Endothelial cell of umbilical vein (primary cell): ENCODE measurements around the gene PGBD5. TPM values are rescaled to one million over a fixed set of nuclear protein-coding genes. Genes with fewer than 3 reads are reported as not detected.

Experiments used
- BruUV-seq: library from RNA; stranded (reverse); fragments of 400-500 nt; replicated peaks from 2 replicates; lab custom pipeline; 2021; lab: Mats Ljungman, UMichigan
- CTCF ChIA-PET: fragments of 300-600, 350-600 bp; sonication (Branson Sonifier 250); formaldehyde crosslinking; loops from one replicate; lab custom pipeline; 2021; ENCODE audit warnings: antibody characterized with exemption, inconsistent platforms; lab: Charles Lee
- POLR2A ChIA-PET: fragments of 300-600, 350-600 bp; sonication (Branson Sonifier 250); formaldehyde crosslinking; loops from one replicate; lab custom pipeline; 2021; ENCODE audit warnings: antibody characterized with exemption, inconsistent platforms; lab: Charles Lee
- DNase-seq: peaks from one replicate; pipeline ENCODE4 v3.0.0-alpha.2; 2011; ENCODE audit warnings: low read depth, low spot score
- FAIRE-seq: peaks from 2 replicates; lab custom pipeline; 2011; peaks lifted over from hg19 to GRCh38; lab: Jason Lieb, UNC
- H2AFZ ChIP-seq: 2 replicates; pipeline ENCODE4 v1.6.0; 2012; ENCODE audit warnings: low read depth, low read length, control low read depth, inconsistent platforms
- H3K27ac ChIP-seq: 2 replicates; pipeline ENCODE4 v1.5.1; 2011; ENCODE audit warnings: low read depth, mild to moderate bottlenecking, control low read depth, low read length, moderate library complexity; ENCODE audit not compliant: insufficient read depth
- H3K27me3 ChIP-seq, 2 experiments: 2 replicates each; pipeline versions ENCODE4 v1.6.0 to v1.6.1; 2011; ENCODE audit warnings: low read length in 2 of 2, mixed read lengths in 1 of 2; ENCODE audit not compliant: control insufficient read depth in 2 of 2, insufficient read depth in 2 of 2
- H3K36me3 ChIP-seq, 2 experiments: 2 replicates in 1 of 2; 3 replicates in 1 of 2; pipeline ENCODE4 v1.5.1; 2011; ENCODE audit warnings: low read length in 2 of 2, mild to moderate bottlenecking in 1 of 2, moderate library complexity in 1 of 2; ENCODE audit not compliant: control insufficient read depth in 2 of 2, insufficient read depth in 2 of 2; ENCODE audit errors: extremely low read depth in 1 of 2
- H3K4me1 ChIP-seq: 3 replicates; pipeline ENCODE4 v1.5.1; 2011; ENCODE audit warnings: mild to moderate bottlenecking, low read length; ENCODE audit not compliant: control insufficient read depth, insufficient read depth; ENCODE audit errors: extremely low read depth
- H3K4me2 ChIP-seq: 2 replicates; pipeline ENCODE4 v1.6.1; 2011; ENCODE audit warnings: low read length, control low read depth, mixed read lengths; ENCODE audit not compliant: insufficient read depth
- H3K4me3 ChIP-seq, 3 experiments: fragments of 200-600 bp in 1 of 3; sonication (generic), shearing (Covaris generic) in 1 of 3; replicated peaks in 1 of 3; 2 replicates each; pipeline ENCODE4 v1.5.1; 2011 to 2016; ENCODE audit warnings: control low read depth in 3 of 3, low read length in 3 of 3, mild to moderate bottlenecking in 2 of 3, inconsistent platforms in 1 of 3, low read depth in 1 of 3, moderate library complexity in 1 of 3; ENCODE audit not compliant: insufficient read depth in 1 of 3
- H3K79me2 ChIP-seq: 2 replicates; pipeline ENCODE4 v1.6.0; 2012; ENCODE audit warnings: low read length, inconsistent platforms; ENCODE audit not compliant: control insufficient read depth, insufficient read depth
- H3K9ac ChIP-seq: replicated peaks from 2 replicates; pipeline ENCODE3; 2011; ENCODE audit warnings: low read length, control low read depth; ENCODE audit not compliant: insufficient read depth; ENCODE audit errors: extremely low read depth
- H3K9me1 ChIP-seq: replicated peaks from 3 replicates; pipeline ENCODE4 v1.6.0; 2011; ENCODE audit warnings: mild to moderate bottlenecking, low read length; ENCODE audit not compliant: control insufficient read depth, insufficient read depth; ENCODE audit errors: extremely low read depth
- H3K9me3 ChIP-seq: replicated peaks from 2 replicates; pipeline ENCODE4 v1.5.1; 2012; ENCODE audit warnings: low read length, inconsistent platforms; ENCODE audit not compliant: control insufficient read depth, insufficient read depth
- H4K20me1 ChIP-seq: replicated peaks from 2 replicates; pipeline ENCODE3; 2011; ENCODE audit warnings: mild to moderate bottlenecking, low read length; ENCODE audit not compliant: control insufficient read depth, insufficient read depth; ENCODE audit errors: extremely low read depth
- CTCF ChIP-seq, 2 donors: IDR thresholded peaks; 1 replicate in 1 of 2; 2 replicates in 1 of 2; pipeline ENCODE4 v1.5.1; 2011; ENCODE audit warnings: low read length in 2 of 2, mild to moderate bottlenecking in 2 of 2, moderate library complexity in 2 of 2, control low read depth in 1 of 2, inconsistent platforms in 1 of 2, low read depth in 1 of 2; ENCODE audit not compliant: insufficient read depth in 1 of 2; ENCODE audit errors: extremely low read depth in 1 of 2
- EZH2 ChIP-seq: IDR thresholded peaks from 2 replicates; pipeline ENCODE4 v1.6.1; 2012; ENCODE audit warnings: borderline replicate concordance, low read depth, mild to moderate bottlenecking, moderate library complexity, low read length, inconsistent platforms; ENCODE audit not compliant: severe bottlenecking
- FOS ChIP-seq: IDR thresholded peaks from 2 replicates; pipeline ENCODE4 v1.6.1; 2011; ENCODE audit warnings: mild to moderate bottlenecking, low read length, moderate library complexity, borderline replicate concordance; ENCODE audit not compliant: insufficient read depth
- GATA2 ChIP-seq: IDR thresholded peaks from 2 replicates; pipeline ENCODE4 v1.7.0; 2011; ENCODE audit warnings: low read depth, mild to moderate bottlenecking, moderate library complexity, mixed read lengths, low read length; ENCODE audit not compliant: insufficient read length, insufficient read depth
- JUN ChIP-seq: IDR thresholded peaks from 2 replicates; pipeline ENCODE4 v1.6.1; 2011; ENCODE audit warnings: borderline replicate concordance, low read depth; ENCODE audit not compliant: insufficient read length, insufficient read depth
- MAX ChIP-seq: IDR thresholded peaks from 2 replicates; pipeline ENCODE4 v1.6.1; 2011; ENCODE audit not compliant: insufficient read depth, insufficient read length
- MYC ChIP-seq: IDR thresholded peaks from one replicate; pipeline ENCODE4 v1.6.1; 2011; ENCODE audit warnings: mild to moderate bottlenecking, low read depth, low read length
- POLR2A ChIP-seq: IDR thresholded peaks from 2 replicates; pipeline ENCODE4 v1.6.1; 2012; ENCODE audit warnings: low read depth, mild to moderate bottlenecking, control low read depth, low read length
- POLR2AphosphoS5 ChIP-seq: IDR thresholded peaks from 2 replicates; pipeline ENCODE4 v1.6.1; 2012; ENCODE audit warnings: low read depth, mild to moderate bottlenecking, control low read depth, low read length, moderate library complexity; ENCODE audit not compliant: insufficient read depth
- dilution Hi-C: fragments of 300-500 bp; cut with MboI; formaldehyde crosslinking; loops from one replicate; pipeline ENCODE4 v1.15.0; 2019; ENCODE audit warnings: low sequenced_read_pairs; ENCODE audit not compliant: extremely low pct_ligation_motif_present
- intact Hi-C: fragments of 100-400 bp; cut with micrococcal nuclease; formaldehyde crosslinking; loops from one replicate; pipeline ENCODE4 v1.10.0; 2022
- polyA plus RNA-seq, 4 experiments: library from polyadenylated mRNA; depleted of rRNA in 3 of 4; stranded (reverse) in 3 of 4; unstranded in 1 of 4; fragments of >200 nt; gene quantifications; 2 replicates each; pipeline versions ENCODE4 v1.2.1 to v1.2.3, GENCODE V29; 2011 to 2012; ENCODE audit warnings: missing spikeins in 1 of 4
- total RNA-seq: library from RNA; stranded (reverse); gene quantifications from 2 replicates; pipeline ENCODE4 v1.2.3, GENCODE V29; 2021

The PGBD5 gene
- total and polyA plus RNA-seq, 2 donors (not counting 3 experiments of a cell fraction or from before 2014, with no cell fraction given): 0.03 TPM; not detected in 1

- FAIRE-seq (no peak), DNase-seq (no peak)
- no peaks in the 10 kb centered on the region for H3K27me3 ChIP-seq
- TF ChIP-seq POLR2AphosphoS5: no peak
- TF ChIP-seq FOS: no peak
- TF ChIP-seq MAX: no peak
- no peaks in the 10 kb centered on the region for H3K9me3 ChIP-seq
- BruUV-seq: no TSS peak
- H3K4me1 ChIP-seq: no peaks in the 10 kb centered on the region
- no peak overlapping the region for H3K27ac ChIP-seq
- H3K9me1 ChIP-seq: no peaks in the 10 kb centered on the region
- no peaks in the 10 kb centered on the region for H3K79me2 ChIP-seq
- ChIA-PET POLR2A (no interaction called here), CTCF (no interaction called here)
- no peak overlapping the region for H3K4me3 ChIP-seq
- no peaks in the 10 kb centered on the region for H4K20me1 ChIP-seq
- H2AFZ ChIP-seq: no peak overlapping the region
- no peak overlapping the region for H3K4me2 ChIP-seq
- H3K9ac ChIP-seq: no peak overlapping the region
- intact Hi-C loops (no loop called here), dilution Hi-C loops (no loop called here)
- H3K36me3 ChIP-seq: no peaks in the 10 kb centered on the region
These were observed 32.0 kb downstream of the PGBD5 start for GRCh38 chr1:230394134-230394533.

GRCh38 chr1:230393722-230394121 lies 32.4 kb downstream of the PGBD5 start:
- no peaks in the 10 kb centered on the region for H3K79me2 ChIP-seq
- dilution Hi-C loops: no loop called here
- no peak for TF ChIP-seq POLR2AphosphoS5
- no peak for TF ChIP-seq MAX
- no peak for TF ChIP-seq JUN
- TF ChIP-seq CTCF (IDR thresholded peaks at IDR 0.05; ENCODE audit: extremely low read depth in 1 of 2, insufficient read depth in 1 of 2, low read depth in 1 of 2, low read length in 2 of 2): no peak
- TF ChIP-seq EZH2: no peak
- TF ChIP-seq POLR2A: no peak
- no peak for TF ChIP-seq FOS
- TF ChIP-seq GATA2: no peak
- TF ChIP-seq MYC: no peak
- DNase-seq (no peak), FAIRE-seq (no peak)
- intact Hi-C loops: no loop called here
- H3K9ac ChIP-seq: no peak overlapping the region
- no peaks in the 10 kb centered on the region for H3K9me3 ChIP-seq
- no TSS peak for BruUV-seq
- ChIA-PET CTCF (no interaction called here), POLR2A (no interaction called here)
- H3K9me1 ChIP-seq: no peaks in the 10 kb centered on the region
- H2AFZ ChIP-seq: no peak overlapping the region
- H3K27me3 ChIP-seq: no peaks in the 10 kb centered on the region
- H3K36me3 ChIP-seq: no peaks in the 10 kb centered on the region
- no peaks in the 10 kb centered on the region for H3K4me1 ChIP-seq
- H3K4me3 ChIP-seq: no peak overlapping the region
- H4K20me1 ChIP-seq: no peaks in the 10 kb centered on the region
- no peak overlapping the region for H3K4me2 ChIP-seq
- H3K27ac ChIP-seq: no peak overlapping the region
